Fibroblast of lung (primary cell): ENCODE measurements around the gene AMPD3.

Experiments used
- EZH2 ChIP-seq: IDR thresholded peaks from 2 replicates; pipeline ENCODE4 v1.5.1; 2012; ENCODE audit warnings: low read length, control low read depth, mild to moderate bottlenecking; ENCODE audit errors: missing control alignments
- TF ChIP-seq, protein P1 (sequence below), 2 donors: IDR thresholded peaks in 1 of 2; conservative IDR thresholded peaks in 1 of 2; 1 replicate in 1 of 2; 2 replicates in 1 of 2; pipeline ENCODE4 v1.5.1; 2011 to 2012; ENCODE audit warnings: low read length in 2 of 2, control low read depth in 1 of 2, inconsistent platforms in 1 of 2, low read depth in 1 of 2, mild to moderate bottlenecking in 1 of 2

DNA sequence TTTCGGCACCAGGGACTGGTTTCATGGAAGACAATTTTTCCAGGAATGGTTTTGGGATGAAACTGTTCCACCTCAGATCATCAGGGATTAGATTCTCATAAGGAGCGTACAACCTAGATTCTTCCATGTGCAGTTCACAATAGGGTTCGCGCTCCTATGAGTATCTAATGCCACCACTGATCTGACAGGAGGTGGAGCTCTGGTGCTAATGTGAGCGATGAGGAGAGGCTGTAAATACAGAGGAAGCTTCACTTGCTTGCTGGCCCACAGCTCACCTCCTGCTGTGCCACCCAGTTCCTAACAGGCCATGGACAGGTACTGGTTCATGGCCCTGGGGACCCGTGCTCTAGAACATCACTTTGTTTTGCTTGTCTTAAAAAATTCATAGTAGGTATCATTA, 41.8 kb upstream of the AMPD3 start:
- TF ChIP-seq, protein P1, sequence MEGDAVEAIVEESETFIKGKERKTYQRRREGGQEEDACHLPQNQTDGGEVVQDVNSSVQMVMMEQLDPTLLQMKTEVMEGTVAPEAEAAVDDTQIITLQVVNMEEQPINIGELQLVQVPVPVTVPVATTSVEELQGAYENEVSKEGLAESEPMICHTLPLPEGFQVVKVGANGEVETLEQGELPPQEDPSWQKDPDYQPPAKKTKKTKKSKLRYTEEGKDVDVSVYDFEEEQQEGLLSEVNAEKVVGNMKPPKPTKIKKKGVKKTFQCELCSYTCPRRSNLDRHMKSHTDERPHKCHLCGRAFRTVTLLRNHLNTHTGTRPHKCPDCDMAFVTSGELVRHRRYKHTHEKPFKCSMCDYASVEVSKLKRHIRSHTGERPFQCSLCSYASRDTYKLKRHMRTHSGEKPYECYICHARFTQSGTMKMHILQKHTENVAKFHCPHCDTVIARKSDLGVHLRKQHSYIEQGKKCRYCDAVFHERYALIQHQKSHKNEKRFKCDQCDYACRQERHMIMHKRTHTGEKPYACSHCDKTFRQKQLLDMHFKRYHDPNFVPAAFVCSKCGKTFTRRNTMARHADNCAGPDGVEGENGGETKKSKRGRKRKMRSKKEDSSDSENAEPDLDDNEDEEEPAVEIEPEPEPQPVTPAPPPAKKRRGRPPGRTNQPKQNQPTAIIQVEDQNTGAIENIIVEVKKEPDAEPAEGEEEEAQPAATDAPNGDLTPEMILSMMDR (conservative IDR thresholded peaks at IDR 0.05 in 1 of 2, IDR thresholded peaks at IDR 0.05 in 1 of 2; ENCODE audit: low read depth in 1 of 2, low read length in 2 of 2), result peak in 1 of 2 donors; percentile 14
- no peak for TF ChIP-seq EZH2
